ENCODE results near the gene MYOM3.

DNA sequence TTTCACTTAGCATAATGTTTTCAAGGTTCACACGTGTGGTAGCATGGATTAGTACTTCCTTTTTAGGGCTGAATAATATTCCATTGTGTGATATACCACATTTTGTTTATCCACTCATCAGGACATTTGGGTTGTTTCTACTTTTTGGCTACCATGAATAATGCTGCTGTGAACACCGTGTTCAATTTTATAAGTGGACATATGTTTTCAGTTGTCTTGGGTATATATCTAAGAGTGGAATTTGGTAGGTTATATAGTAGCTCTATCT, 27.2 kb upstream of the MYOM3 start:
- TF ChIP-seq POLR2A (IDR thresholded peaks at IDR 0.05; ENCODE audit: low read depth, low read length) (no peak), POLR2AphosphoS5 (IDR thresholded peaks at IDR 0.05; ENCODE audit: low read depth, low read length) (no peak), TAF1 (IDR thresholded peaks at IDR 0.05; ENCODE audit: low read depth, low read length) (no peak)

Data from GM12891 (cell line).